Astrocyte (in vitro differentiated cells and primary cell): ENCODE results near the gene CGB1.

Source experiments
- EZH2 ChIP-seq: IDR thresholded peaks from 2 replicates; pipeline ENCODE4 v1.6.1; 2012; ENCODE audit warnings: mild to moderate bottlenecking, low read length, inconsistent platforms; ENCODE audit not compliant: insufficient read depth
- TF ChIP-seq, protein P1 (sequence below): IDR thresholded peaks from 2 replicates; pipeline ENCODE4 v1.5.1; 2011; ENCODE audit warnings: low read depth, mild to moderate bottlenecking, inconsistent platforms, low read length, moderate library complexity; ENCODE audit not compliant: insufficient read depth

DNA sequence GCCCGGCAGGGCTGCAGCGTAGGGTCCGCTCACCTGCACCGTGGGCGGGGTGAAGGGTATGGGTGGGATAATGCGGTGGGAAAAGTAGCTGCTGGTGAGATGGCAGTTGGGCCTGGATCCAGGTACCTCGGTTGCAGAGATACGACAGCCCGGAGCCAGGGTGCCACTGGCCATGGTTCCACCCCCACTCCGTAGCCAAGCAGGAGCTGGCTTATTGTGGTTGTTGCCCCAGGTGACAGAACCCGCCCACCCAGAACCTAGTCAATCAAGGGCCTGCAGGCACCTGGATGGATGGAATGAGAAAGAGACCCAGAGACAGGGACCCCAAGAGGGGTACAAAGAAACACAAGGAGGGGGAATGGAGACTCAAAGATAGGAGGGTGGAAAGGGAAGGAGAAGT lies 16.4 kb downstream of the CGB1 start:
- TF ChIP-seq, protein P1, sequence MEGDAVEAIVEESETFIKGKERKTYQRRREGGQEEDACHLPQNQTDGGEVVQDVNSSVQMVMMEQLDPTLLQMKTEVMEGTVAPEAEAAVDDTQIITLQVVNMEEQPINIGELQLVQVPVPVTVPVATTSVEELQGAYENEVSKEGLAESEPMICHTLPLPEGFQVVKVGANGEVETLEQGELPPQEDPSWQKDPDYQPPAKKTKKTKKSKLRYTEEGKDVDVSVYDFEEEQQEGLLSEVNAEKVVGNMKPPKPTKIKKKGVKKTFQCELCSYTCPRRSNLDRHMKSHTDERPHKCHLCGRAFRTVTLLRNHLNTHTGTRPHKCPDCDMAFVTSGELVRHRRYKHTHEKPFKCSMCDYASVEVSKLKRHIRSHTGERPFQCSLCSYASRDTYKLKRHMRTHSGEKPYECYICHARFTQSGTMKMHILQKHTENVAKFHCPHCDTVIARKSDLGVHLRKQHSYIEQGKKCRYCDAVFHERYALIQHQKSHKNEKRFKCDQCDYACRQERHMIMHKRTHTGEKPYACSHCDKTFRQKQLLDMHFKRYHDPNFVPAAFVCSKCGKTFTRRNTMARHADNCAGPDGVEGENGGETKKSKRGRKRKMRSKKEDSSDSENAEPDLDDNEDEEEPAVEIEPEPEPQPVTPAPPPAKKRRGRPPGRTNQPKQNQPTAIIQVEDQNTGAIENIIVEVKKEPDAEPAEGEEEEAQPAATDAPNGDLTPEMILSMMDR, result no peak
- no peak for TF ChIP-seq EZH2
